ENCODE data around the gene CYTH3.
A peak's percentile ranks its signal among the peaks of the same experiment; 100 is the strongest.

CYTH3 gene

GRCh38 chr7:6246251-6246917 lies 26.0 kb downstream of the CYTH3 start:
- Histone ChIP-seq H3K9me3 (ENCODE audit: severe bottlenecking) (no peaks in the 10 kb centered on the region), H3K4me3 (ENCODE audit: severe bottlenecking) (no peak overlapping the region), H3K36me3 (ENCODE audit: low read depth) (peaks cover under 1% of the 10 kb centered on the region; the same call in 1 of the 2 replicates), H3K4me1 (ENCODE audit: insufficient read depth, poor library complexity, severe bottlenecking) (peaks cover 16% of the 10 kb centered on the region), H3K27me3 (ENCODE audit: insufficient read depth, poor library complexity, severe bottlenecking) (no peaks in the 10 kb centered on the region), H3K27ac (ENCODE audit: poor library complexity, severe bottlenecking) (no peak overlapping the region)
- DNase-seq (ENCODE audit: low spot score) = no peak
- no peak for ATAC-seq (ENCODE audit: low read depth)
- TF ChIP-seq, protein P1, sequence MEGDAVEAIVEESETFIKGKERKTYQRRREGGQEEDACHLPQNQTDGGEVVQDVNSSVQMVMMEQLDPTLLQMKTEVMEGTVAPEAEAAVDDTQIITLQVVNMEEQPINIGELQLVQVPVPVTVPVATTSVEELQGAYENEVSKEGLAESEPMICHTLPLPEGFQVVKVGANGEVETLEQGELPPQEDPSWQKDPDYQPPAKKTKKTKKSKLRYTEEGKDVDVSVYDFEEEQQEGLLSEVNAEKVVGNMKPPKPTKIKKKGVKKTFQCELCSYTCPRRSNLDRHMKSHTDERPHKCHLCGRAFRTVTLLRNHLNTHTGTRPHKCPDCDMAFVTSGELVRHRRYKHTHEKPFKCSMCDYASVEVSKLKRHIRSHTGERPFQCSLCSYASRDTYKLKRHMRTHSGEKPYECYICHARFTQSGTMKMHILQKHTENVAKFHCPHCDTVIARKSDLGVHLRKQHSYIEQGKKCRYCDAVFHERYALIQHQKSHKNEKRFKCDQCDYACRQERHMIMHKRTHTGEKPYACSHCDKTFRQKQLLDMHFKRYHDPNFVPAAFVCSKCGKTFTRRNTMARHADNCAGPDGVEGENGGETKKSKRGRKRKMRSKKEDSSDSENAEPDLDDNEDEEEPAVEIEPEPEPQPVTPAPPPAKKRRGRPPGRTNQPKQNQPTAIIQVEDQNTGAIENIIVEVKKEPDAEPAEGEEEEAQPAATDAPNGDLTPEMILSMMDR (IDR thresholded peaks at IDR 0.05; ENCODE audit: poor library complexity, severe bottlenecking) = no peak

GRCh38 chr7:6244021-6244420 lies 28.4 kb downstream of the CYTH3 start:
- H3K36me3 ChIP-seq (ENCODE audit: low read depth) = no peaks in the 10 kb centered on the region
- peaks cover 11% of the 10 kb centered on the region for H3K4me1 ChIP-seq (ENCODE audit: insufficient read depth, poor library complexity, severe bottlenecking)
- no peaks in the 10 kb centered on the region for H3K27me3 ChIP-seq (ENCODE audit: insufficient read depth, poor library complexity, severe bottlenecking)
- no peak for ATAC-seq (ENCODE audit: low read depth)
- DNase-seq (ENCODE audit: low spot score) = no peak
- H3K9me3 ChIP-seq (ENCODE audit: severe bottlenecking) = no peaks in the 10 kb centered on the region
- H3K27ac ChIP-seq (ENCODE audit: poor library complexity, severe bottlenecking) = no peak overlapping the region
- TF ChIP-seq, protein P1 (IDR thresholded peaks at IDR 0.05; ENCODE audit: poor library complexity, severe bottlenecking) = no peak
- no peak overlapping the region for H3K4me3 ChIP-seq (ENCODE audit: severe bottlenecking)

- Histone ChIP-seq H3K27ac (ENCODE audit: poor library complexity, severe bottlenecking) (no peak overlapping the region), H3K27me3 (ENCODE audit: insufficient read depth, poor library complexity, severe bottlenecking) (no peaks in the 10 kb centered on the region), H3K36me3 (ENCODE audit: low read depth) (no peaks in the 10 kb centered on the region), H3K9me3 (ENCODE audit: severe bottlenecking) (no peaks in the 10 kb centered on the region), H3K4me1 (ENCODE audit: insufficient read depth, poor library complexity, severe bottlenecking) (peaks cover 7% of the 10 kb centered on the region), H3K4me3 (ENCODE audit: severe bottlenecking) (no peak overlapping the region)
- TF ChIP-seq, protein P1 (IDR thresholded peaks at IDR 0.05; ENCODE audit: poor library complexity, severe bottlenecking) = no peak
- DNase-seq (ENCODE audit: low spot score) (no peak), ATAC-seq (ENCODE audit: low read depth) (no peak)
These were observed 29.3 kb downstream of the CYTH3 start for GRCh38 chr7:6243168-6243567.

- Histone ChIP-seq H3K36me3 (ENCODE audit: low read depth) (no peaks in the 10 kb centered on the region), H3K9me3 (ENCODE audit: severe bottlenecking) (no peaks in the 10 kb centered on the region), H3K27ac (ENCODE audit: poor library complexity, severe bottlenecking) (no peak overlapping the region), H3K4me3 (ENCODE audit: severe bottlenecking) (no peak overlapping the region), H3K4me1 (ENCODE audit: insufficient read depth, poor library complexity, severe bottlenecking) (peaks cover 7% of the 10 kb centered on the region), H3K27me3 (ENCODE audit: insufficient read depth, poor library complexity, severe bottlenecking) (no peaks in the 10 kb centered on the region)
- TF ChIP-seq, protein P1 (IDR thresholded peaks at IDR 0.05; ENCODE audit: poor library complexity, severe bottlenecking) = no peak
- DNase-seq (ENCODE audit: low spot score) = no peak
- ATAC-seq (ENCODE audit: low read depth) = peak; percentile 52; the same call in 2 of the 3 replicates
These were observed 29.9 kb downstream of the CYTH3 start for GRCh38 chr7:6242561-6242960.

- H3K36me3 ChIP-seq (ENCODE audit: low read depth) = no peaks in the 10 kb centered on the region
- H3K27me3 ChIP-seq (ENCODE audit: insufficient read depth, poor library complexity, severe bottlenecking) = no peaks in the 10 kb centered on the region
- H3K27ac ChIP-seq (ENCODE audit: poor library complexity, severe bottlenecking) = no peak overlapping the region
- H3K4me1 ChIP-seq (ENCODE audit: insufficient read depth, poor library complexity, severe bottlenecking) = peaks cover 2% of the 10 kb centered on the region
- no peak overlapping the region for H3K4me3 ChIP-seq (ENCODE audit: severe bottlenecking)
- no peaks in the 10 kb centered on the region for H3K9me3 ChIP-seq (ENCODE audit: severe bottlenecking)
- no peak for DNase-seq (ENCODE audit: low spot score)
- TF ChIP-seq, protein P1 (IDR thresholded peaks at IDR 0.05; ENCODE audit: poor library complexity, severe bottlenecking) = no peak
- ATAC-seq (ENCODE audit: low read depth) = no peak
These were observed 30.8 kb downstream of the CYTH3 start for GRCh38 chr7:6241607-6241973.

All from RWPE2 (cell line).